Gastrocnemius medialis (tissue), 4 donors: ENCODE data around the gene PEMT. TPM values are rescaled to one million over a fixed set of nuclear protein-coding genes. Genes with fewer than 3 reads are reported as not detected.

ENCODE experiments used
- ATAC-seq, 2 donors: fragments of 150-250 bp; one replicate each; pipeline ENCODE4 v1.9.1; 2016
- DNase-seq, 2 donors: peaks; one replicate each; pipeline ENCODE4 v3.0.0-alpha.2; 2019
- H3K27ac ChIP-seq, 4 donors: fragments of 200-600 bp; sonication (generic); 1 replicate in 1 of 4; 2 replicates in 3 of 4; pipeline ENCODE4 v1.5.1; 2016 to 2018; ENCODE audit warnings: mild to moderate bottlenecking in 2 of 4, moderate library complexity in 1 of 4
- H3K27me3 ChIP-seq, 3 donors: fragments of 200-600 bp; sonication (generic) in 2 of 3; 1 replicate in 1 of 3; 2 replicates in 2 of 3; pipeline versions ENCODE4 v1.5.1 to v1.6.0; 2016 to 2019; ENCODE audit warnings: mild to moderate bottlenecking in 1 of 3, moderate library complexity in 1 of 3
- H3K36me3 ChIP-seq, 2 donors: fragments of 200-600 bp; sonication (generic) in 1 of 2; one replicate each; pipeline ENCODE4 v1.5.1; 2017 to 2018
- H3K4me1 ChIP-seq, 2 donors: fragments of 200-600 bp; sonication (generic) in 1 of 2; one replicate each; pipeline ENCODE4 v1.5.1; 2016 to 2017; ENCODE audit warnings: mild to moderate bottlenecking in 2 of 2
- H3K4me3 ChIP-seq, 4 donors: fragments of 200-600 bp; sonication (generic) in 3 of 4; 1 replicate in 1 of 4; 2 replicates in 3 of 4; pipeline ENCODE4 v1.5.1; 2016 to 2019; ENCODE audit warnings: mild to moderate bottlenecking in 2 of 4
- H3K9me3 ChIP-seq, 3 donors: fragments of 200-600 bp; sonication (generic) in 2 of 3; 1 replicate in 1 of 3; 2 replicates in 2 of 3; pipeline ENCODE4 v1.5.1; 2016 to 2019
- POLR2A ChIP-seq, 2 donors: fragments of 450-650 bp; IDR thresholded peaks; one replicate each; pipeline ENCODE4 v1.6.1; 2017; ENCODE audit warnings: antibody characterized with exemption in 2 of 2, mild to moderate bottlenecking in 2 of 2, moderate library complexity in 2 of 2
- in situ Hi-C, 4 donors: fragments of 200-750 bp; cut with MboI; loops; one replicate each; pipeline versions ENCODE4 v1.15.0 to v1.8.0; 2017; ENCODE audit warnings: low sequenced_read_pairs in 4 of 4
- intact Hi-C: fragments of 100-400 bp; cut with DNase I; formaldehyde crosslinking; loops from one replicate; pipeline ENCODE4 v1.15.1; 2023; ENCODE audit warnings: low total_unique reads
- total RNA-seq, 4 donors: library from RNA; depleted of rRNA; stranded (reverse); fragments of >200 nt; gene quantifications; one replicate each; pipeline versions ENCODE4 v1.1.0 to v1.2.3, GENCODE V29; 2016
- TF ChIP-seq, protein P1 (sequence below), 5 experiments: fragments of 450-650 bp in 3 of 5; fragments of 200-600 bp in 2 of 5; sonication (generic) in 2 of 5; IDR thresholded peaks in 4 of 5; conservative IDR thresholded peaks in 1 of 5; 1 replicate in 4 of 5; 2 replicates in 1 of 5; pipeline ENCODE4 v1.5.1; 2016 to 2019; ENCODE audit warnings: antibody characterized with exemption in 5 of 5, mild to moderate bottlenecking in 3 of 5, moderate library complexity in 3 of 5

The PEMT gene
- total RNA-seq, 4 donors from 2014 or later: 32.8 to 48.2 (median 34.2) TPM

DNA sequence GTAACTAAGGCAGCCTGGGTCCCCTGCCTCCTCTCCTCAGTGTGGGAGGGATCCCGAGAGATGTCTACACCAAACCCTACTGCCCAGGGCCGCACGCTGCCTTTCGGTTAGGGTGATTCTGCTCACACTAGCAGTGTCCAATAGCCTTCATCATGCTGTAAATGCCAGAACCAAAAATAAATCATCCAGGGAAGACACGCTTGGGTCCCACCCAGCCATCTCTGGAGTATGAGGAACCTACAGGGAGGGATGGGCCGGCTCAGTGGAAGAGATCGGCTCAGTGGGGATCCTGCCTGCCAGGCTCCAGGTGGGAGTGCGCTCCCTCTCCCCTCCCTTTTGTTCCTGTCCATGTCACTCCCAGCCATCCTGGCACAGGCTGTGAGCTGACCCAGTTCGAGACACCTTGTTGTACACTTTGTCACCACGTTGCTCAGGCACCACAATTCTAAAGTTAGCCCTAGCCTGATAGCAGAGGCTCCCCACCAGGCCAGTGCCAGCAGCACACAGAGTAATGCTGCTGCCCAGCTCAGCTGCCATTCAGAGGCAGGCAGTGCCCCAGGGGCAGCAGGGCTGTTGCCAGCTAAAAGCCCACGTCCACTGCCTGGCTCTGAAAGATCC, 24.5 kb downstream of the PEMT start:
- peak overlapping the region in 2 of 4 donors; percentile 12 to 16 for H3K4me3 ChIP-seq
- H3K27me3 ChIP-seq: no peaks in the 10 kb centered on the region
- peaks cover 61 to 63% of the 10 kb centered on the region in 2 donors for H3K4me1 ChIP-seq
- DNase-seq (peak; percentile 88), ATAC-seq (peak; percentile 64 to 79)
- intact Hi-C loops: loop anchor here (1.0 to 10.0 kb wide), 4 partner anchors 31 to 522 kb away; partner anchors contain the start of genes MED9 and MPRIP
- H3K9me3 ChIP-seq: no peaks in the 10 kb centered on the region
- peak overlapping the region; percentile 89 to 96 (median 94) for H3K27ac ChIP-seq
- TF ChIP-seq POLR2A (IDR thresholded peaks at IDR 0.05): peak; percentile 40 to 45
- TF ChIP-seq, protein P1, sequence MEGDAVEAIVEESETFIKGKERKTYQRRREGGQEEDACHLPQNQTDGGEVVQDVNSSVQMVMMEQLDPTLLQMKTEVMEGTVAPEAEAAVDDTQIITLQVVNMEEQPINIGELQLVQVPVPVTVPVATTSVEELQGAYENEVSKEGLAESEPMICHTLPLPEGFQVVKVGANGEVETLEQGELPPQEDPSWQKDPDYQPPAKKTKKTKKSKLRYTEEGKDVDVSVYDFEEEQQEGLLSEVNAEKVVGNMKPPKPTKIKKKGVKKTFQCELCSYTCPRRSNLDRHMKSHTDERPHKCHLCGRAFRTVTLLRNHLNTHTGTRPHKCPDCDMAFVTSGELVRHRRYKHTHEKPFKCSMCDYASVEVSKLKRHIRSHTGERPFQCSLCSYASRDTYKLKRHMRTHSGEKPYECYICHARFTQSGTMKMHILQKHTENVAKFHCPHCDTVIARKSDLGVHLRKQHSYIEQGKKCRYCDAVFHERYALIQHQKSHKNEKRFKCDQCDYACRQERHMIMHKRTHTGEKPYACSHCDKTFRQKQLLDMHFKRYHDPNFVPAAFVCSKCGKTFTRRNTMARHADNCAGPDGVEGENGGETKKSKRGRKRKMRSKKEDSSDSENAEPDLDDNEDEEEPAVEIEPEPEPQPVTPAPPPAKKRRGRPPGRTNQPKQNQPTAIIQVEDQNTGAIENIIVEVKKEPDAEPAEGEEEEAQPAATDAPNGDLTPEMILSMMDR (IDR thresholded peaks at IDR 0.05 in 4 of 5, conservative IDR thresholded peaks at IDR 0.05 in 1 of 5): no peak
- no peaks in the 10 kb centered on the region for H3K36me3 ChIP-seq
- in situ Hi-C loops: loop anchor here in 1 of 4 donors (5.0 kb wide), 1 partner anchor 65 kb away; no protein-coding TSS in a partner anchor

DNA sequence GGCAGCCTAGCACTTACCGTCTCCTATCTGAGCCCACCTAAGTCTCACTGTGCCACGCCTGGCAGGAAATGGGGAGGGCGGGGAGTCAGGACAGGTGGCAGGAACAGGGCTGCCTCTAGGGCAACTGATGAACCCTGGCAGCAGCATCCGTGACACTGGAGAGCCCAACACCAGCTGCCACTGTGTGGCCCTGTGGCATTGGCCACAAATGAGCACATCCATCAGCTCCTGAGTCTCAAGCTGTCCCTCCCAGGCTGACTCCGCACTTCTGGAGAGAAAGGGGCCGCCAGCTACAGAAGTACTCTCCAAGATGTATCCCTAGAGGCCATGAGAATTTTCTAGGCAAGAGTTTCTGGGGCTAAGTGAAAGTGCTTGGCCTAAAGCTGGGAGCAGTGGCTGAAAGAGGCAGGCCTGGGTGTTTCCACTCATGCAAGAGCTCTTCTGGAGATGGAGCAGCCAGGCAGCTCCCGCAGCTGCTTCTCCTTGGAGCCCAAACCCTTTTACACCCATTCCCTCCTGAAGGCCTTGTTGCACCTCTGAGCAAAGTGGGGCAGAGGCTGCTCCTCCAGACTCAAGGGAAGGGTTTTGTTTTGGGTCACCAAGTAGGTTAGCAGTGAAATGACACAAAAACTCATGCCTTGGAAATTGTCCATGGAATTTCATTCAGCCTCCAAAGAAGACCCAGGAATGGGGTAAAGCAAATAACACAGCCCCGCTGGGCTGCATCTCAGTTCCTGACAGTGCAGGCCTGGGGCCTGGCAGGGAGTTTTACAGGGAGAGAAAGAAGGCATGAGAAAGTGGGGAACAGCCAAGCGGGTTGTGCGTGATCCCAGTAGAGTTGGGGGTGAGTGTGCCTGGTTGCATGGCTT, 25.8 kb downstream of the PEMT start:
- no peak overlapping the region for H3K4me3 ChIP-seq
- peak overlapping the region; percentile 13 to 96 (median 92) for H3K27ac ChIP-seq
- DNase-seq (no peak), ATAC-seq (no peak)
- no peaks in the 10 kb centered on the region for H3K36me3 ChIP-seq
- in situ Hi-C loops (loop anchor here in 1 of 4 donors (5.0 kb wide), 1 partner anchor 63 kb away; no protein-coding TSS in a partner anchor), intact Hi-C loops (loop anchor here (5.0 to 10.0 kb wide), 2 partner anchors 88 to 521 kb away; partner anchors contain the start of genes MED9 and MPRIP)
- no peak for TF ChIP-seq POLR2A (IDR thresholded peaks at IDR 0.05)
- TF ChIP-seq, protein P1 (IDR thresholded peaks at IDR 0.05 in 4 of 5, conservative IDR thresholded peaks at IDR 0.05 in 1 of 5): no peak
- no peaks in the 10 kb centered on the region for H3K9me3 ChIP-seq
- no peaks in the 10 kb centered on the region for H3K27me3 ChIP-seq
- H3K4me1 ChIP-seq: peaks cover 66 to 69% of the 10 kb centered on the region in 2 donors

DNA sequence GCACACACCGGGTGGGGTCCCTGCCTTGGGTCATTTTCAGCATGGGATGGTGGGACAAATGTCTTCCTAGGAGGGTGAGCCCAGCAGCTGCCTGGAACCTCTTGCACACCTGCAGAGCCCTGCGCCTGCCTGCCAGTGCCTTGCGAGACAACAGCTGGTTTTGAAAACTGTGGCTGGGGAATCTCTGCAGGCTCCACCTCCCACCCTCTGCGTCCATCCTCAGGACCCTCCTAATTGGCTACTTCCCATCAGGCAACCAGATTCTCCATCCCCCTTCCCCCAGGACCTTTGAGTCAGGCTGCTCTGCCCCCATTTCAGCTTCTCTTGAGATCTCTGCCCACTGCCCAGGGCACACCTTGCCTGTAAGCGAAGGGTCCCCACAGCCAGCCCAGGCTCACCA, 26.6 kb downstream of the PEMT start:
- H3K27me3 ChIP-seq: no peaks in the 10 kb centered on the region
- intact Hi-C loops (loop anchor here (5.0 to 10.0 kb wide), 2 partner anchors 88 to 520 kb away; partner anchors contain the start of genes MED9 and MPRIP), in situ Hi-C loops (loop anchor here in 1 of 4 donors (5.0 kb wide), 1 partner anchor 63 kb away; no protein-coding TSS in a partner anchor)
- ATAC-seq: no peak
- H3K27ac ChIP-seq: peak overlapping the region in 1 of 4 donors; percentile 89
- no peak for DNase-seq
- H3K9me3 ChIP-seq: no peaks in the 10 kb centered on the region
- TF ChIP-seq, protein P1 (IDR thresholded peaks at IDR 0.05 in 4 of 5, conservative IDR thresholded peaks at IDR 0.05 in 1 of 5): no peak
- no peak for TF ChIP-seq POLR2A (IDR thresholded peaks at IDR 0.05)
- H3K4me3 ChIP-seq: no peak overlapping the region
- peaks cover 61% of the 10 kb centered on the region in 2 donors for H3K4me1 ChIP-seq
- no peaks in the 10 kb centered on the region for H3K36me3 ChIP-seq

GRCh38 chr17:17564323-17564722, 27.2 kb downstream of the PEMT start:
- no peak overlapping the region for H3K4me3 ChIP-seq
- intact Hi-C loops (loop anchor here (10.0 kb wide), 1 partner anchor 520 kb away; the partner anchor contains the start of gene MPRIP), in situ Hi-C loops (no loop called here)
- peaks cover 56 to 57% of the 10 kb centered on the region in 2 donors for H3K4me1 ChIP-seq
- H3K9me3 ChIP-seq: no peaks in the 10 kb centered on the region
- no peaks in the 10 kb centered on the region for H3K36me3 ChIP-seq
- no peak for TF ChIP-seq POLR2A (IDR thresholded peaks at IDR 0.05)
- TF ChIP-seq, protein P1 (IDR thresholded peaks at IDR 0.05 in 4 of 5, conservative IDR thresholded peaks at IDR 0.05 in 1 of 5): no peak
- DNase-seq: no peak
- H3K27ac ChIP-seq: no peak overlapping the region
- H3K27me3 ChIP-seq: no peaks in the 10 kb centered on the region
- no peak for ATAC-seq
